ENCODE results near the gene TOX2. TPM values are rescaled to one million over a fixed set of nuclear protein-coding genes. Genes with fewer than 3 reads are reported as not detected.
A peak's percentile ranks its signal among the peaks of the same experiment; 100 is the strongest.
"Not testable (repeated sequence)": the region's sequence is repeated elsewhere in the genome, so short reads cannot be mapped to it uniquely, and the experiment has no call there.

Gene TOX2
- total RNA-seq, 1 donor from 2014 or later: 0.70 TPM

- DNase-seq (ENCODE audit: low read depth): no peak
Measured at GRCh38 chr20:44029848-44030230, 115.2 kb downstream of the TOX2 start.

GRCh38 chr20:44030394-44030793, 115.7 kb downstream of the TOX2 start:
- DNase-seq (ENCODE audit: low read depth): no peak

GRCh38 chr20:44031001-44031574, 116.4 kb downstream of the TOX2 start:
- peak; percentile 33 for DNase-seq (ENCODE audit: low read depth)

GRCh38 chr20:44031781-44032582, 117.3 kb downstream of the TOX2 start:
- no peak for DNase-seq (ENCODE audit: low read depth)

GRCh38 chr20:44032583-44033331, 118.1 kb downstream of the TOX2 start:
- no peak for DNase-seq (ENCODE audit: low read depth)

GRCh38 chr20:44033344-44033743, 118.7 kb downstream of the TOX2 start:
- DNase-seq (ENCODE audit: low read depth): no peak

DNA sequence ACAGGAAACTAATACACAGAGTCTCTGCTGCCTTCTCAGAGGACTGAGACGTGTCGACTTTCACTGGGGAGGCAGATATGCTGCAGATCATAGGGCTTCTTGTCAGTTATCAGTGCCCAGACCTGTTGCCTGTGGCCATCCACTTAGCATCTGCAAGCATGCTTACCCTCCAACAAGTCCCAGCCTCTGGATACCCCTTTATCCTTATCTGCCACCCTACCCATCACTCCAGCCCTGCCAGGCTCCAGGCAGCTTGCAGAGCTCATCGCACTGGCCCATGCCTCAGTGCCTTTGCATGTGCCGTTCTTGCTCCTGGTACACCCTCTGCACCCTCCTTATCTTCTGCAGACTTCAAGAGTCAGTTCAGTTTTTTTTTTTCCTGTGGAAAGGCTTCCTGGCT, 119.2 kb downstream of the TOX2 start:
- no peak for DNase-seq (ENCODE audit: low read depth)

GRCh38 chr20:44034451-44034850, 119.8 kb downstream of the TOX2 start:
- no peak for DNase-seq (ENCODE audit: low read depth)

DNA sequence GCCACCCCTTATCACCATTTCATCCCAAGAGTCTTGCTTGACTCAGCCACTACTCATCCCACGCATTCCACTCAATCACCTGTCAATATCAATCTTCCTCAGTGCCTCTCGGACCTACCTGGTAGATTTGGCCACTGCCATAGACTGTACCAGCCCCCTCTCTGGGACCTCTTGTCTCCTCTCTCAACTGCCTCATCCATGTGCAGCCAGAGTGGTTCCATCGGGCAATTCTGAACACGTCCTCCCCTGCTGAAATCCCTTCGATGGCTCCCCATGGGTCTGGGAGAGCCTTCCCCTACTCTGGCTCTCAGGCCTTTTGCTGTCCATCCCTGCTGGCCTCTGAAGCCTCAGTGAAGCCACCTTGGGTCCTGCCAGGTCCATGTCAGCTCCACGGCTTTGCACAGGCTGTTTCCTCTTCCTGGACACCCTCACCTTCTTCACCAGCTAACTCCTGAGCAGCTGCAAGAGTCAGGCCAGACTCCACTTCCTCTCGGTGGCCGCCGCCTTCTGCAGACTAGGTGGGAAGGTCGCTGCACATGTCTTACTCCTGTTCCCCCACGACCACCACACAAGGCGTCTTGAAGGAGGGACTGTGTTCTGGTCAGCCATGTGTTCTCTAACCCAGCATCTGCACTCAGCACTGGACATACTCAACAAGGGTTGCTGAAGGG, 120.4 kb downstream of the TOX2 start:
- DNase-seq (ENCODE audit: low read depth): no peak

GRCh38 chr20:44035924-44036323, 121.3 kb downstream of the TOX2 start:
- DNase-seq (ENCODE audit: low read depth): no peak

DNA sequence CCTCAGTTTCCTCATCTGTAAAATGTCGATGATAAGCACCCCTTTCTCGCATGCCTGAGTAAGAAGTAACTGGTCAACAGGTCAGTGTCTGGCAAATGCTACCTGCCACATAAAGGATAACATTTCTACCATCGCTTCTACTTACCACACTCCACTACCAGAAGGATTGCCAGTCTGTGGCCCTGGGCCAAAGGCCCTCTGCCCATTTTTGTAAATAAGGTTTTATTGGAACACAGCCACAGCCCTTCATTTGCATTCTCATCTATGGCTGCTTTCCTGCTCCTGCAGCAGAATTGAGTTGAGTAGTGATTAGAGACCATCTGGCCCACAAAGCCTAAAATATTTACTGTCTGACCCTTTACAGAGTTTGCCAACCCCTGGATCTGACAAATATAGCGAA, 121.8 kb downstream of the TOX2 start:
- no peak for DNase-seq (ENCODE audit: low read depth)

DNA sequence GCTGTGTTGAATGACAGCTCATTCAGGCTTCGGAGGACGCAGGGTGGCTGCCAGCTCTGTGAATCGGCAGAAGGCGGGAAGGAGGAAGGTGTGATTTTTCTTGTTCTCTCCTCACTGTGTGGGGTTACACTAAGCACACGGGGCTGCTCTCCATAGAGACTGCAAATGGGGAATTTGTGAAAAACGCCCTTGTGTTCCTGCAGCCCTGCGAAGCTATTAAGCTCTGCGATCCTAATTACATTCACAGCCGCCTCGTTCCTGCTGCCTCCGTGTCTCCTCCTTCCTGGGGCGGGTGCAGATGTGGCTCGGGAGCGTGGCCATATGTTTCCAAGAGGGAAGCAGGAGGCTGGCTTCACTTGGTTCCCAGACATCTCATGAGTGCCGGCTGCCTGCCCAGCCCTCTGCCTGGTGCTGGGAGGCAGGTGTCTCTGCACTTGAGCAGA, 124.0 kb downstream of the TOX2 start:
- peak; percentile 19 for DNase-seq (ENCODE audit: low read depth)

GRCh38 chr20:44039147-44039546, 124.5 kb downstream of the TOX2 start:
- DNase-seq (ENCODE audit: low read depth): no peak

- no peak for DNase-seq (ENCODE audit: low read depth)
Measured at GRCh38 chr20:44039741-44040140, 125.1 kb downstream of the TOX2 start.

DNA sequence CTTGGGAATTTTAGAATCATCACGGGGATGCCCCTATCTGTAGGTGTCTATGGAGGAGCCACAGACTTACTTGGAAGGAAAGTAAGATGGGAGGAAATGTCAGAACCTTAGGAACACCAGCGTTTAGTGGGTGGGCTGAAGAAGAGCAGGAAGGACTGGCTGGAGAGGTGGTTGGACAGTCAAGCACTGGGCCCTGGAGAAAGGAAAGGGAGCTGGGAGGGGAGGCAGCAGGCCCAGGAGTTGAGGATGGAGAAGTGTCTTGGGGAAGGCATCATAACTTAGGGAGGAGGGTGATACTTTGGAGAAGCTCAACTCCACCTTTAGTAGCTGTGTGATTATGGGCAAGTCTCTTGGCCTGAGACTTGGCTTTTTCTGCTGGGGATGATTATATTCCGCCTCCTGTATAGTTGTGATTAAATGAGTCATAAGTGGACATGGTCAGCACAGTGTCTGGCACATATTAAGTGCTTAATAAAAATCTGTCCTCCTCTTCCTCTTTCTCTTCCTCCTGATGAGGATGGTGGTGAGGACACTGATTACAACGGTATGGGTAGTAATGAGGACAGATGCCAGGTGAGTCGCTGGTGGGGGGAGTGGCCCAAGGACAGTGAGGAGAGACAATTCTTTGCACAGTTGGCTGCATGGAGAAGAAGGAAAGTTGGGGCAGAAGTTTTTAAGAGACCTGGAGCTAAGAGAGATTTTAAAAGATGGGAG, 125.7 kb downstream of the TOX2 start:
- no peak for DNase-seq (ENCODE audit: low read depth)

GRCh38 chr20:44041001-44041400, 126.3 kb downstream of the TOX2 start:
- DNase-seq (ENCODE audit: low read depth): no peak

DNA sequence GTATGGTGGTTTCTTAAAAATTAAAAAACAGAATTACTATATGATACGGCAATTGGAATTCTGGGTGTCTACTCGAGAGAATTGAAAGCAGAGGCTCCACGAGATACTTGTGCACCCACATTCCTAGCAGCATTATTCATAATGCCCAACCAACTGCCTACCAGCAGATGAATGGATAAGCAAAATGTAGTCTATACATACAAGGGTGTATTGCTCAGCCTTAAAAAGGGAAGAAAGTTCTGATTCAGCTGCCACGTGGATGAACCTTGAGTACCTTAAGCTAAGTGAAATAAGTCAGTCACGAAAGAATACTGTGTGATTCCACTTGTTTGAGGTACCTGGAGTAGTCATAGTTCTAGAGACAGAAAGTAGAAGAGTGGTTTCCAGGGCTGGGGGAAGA, 130.1 kb downstream of the TOX2 start:
- not testable (repeated sequence) for DNase-seq (ENCODE audit: low read depth)

- DNase-seq (ENCODE audit: low read depth): no peak
Measured at GRCh38 chr20:44050327-44050726, 135.7 kb downstream of the TOX2 start.

DNA sequence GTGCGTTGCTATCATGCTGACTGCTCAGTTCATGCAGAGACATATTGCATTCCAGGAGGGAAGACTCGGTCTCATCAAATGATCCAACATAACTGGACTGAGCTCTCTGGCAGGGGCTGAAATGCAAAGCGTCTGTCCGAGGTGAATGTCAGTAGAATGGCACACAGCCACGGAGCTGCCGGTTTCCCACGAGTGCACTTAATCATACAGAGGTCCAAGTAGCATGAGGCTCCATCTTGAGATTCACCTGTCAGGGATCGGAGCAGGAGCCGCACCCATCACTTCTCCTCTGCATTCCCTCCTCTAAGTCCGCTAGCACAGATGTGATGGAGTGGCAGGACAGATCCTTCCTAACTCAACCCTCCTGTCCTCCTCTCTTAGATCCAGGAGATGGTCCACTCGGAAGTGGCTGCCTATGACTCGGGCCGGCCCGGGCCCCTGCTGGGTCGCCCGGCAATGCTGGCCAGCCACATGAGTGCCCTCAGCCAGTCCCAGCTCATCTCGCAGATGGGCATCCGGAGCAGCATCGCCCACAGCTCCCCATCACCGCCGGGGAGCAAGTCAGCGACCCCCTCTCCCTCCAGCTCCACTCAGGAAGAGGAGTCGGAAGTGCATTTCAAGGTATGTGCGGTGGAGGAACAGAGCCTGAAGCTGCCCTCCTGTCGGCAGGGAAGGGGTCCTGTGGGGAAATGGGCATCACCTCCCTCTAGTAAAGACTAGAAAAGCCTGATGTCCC, 136.4 kb downstream of the TOX2 start:
- no peak for DNase-seq (ENCODE audit: low read depth)

GRCh38 chr20:44051661-44052000, 137.0 kb downstream of the TOX2 start:
- DNase-seq (ENCODE audit: low read depth): no peak
